GM13976 (cell line): Measurements from ENCODE around the gene ALLC.

ENCODE experiments used
- DNase-seq: peaks from one replicate; pipeline ENCODE4 v3.0.0; 2012; ENCODE audit warnings: low spot score
- CTCF ChIP-seq: IDR thresholded peaks from 2 replicates; pipeline ENCODE4 v1.5.1; 2012; ENCODE audit warnings: borderline replicate concordance, mild to moderate bottlenecking; ENCODE audit not compliant: insufficient read depth; ENCODE audit errors: extremely low read depth, missing control alignments, control extremely low read depth
- in situ Hi-C: fragments of 300-500 bp; cut with MboI; formaldehyde crosslinking; loops from one replicate; pipeline ENCODE4 v1.12.0; 2022; ENCODE audit warnings: low sequenced_read_pairs, mixed read lengths, inconsistent platforms; ENCODE audit not compliant: unreplicated experiment

The ALLC gene

DNA sequence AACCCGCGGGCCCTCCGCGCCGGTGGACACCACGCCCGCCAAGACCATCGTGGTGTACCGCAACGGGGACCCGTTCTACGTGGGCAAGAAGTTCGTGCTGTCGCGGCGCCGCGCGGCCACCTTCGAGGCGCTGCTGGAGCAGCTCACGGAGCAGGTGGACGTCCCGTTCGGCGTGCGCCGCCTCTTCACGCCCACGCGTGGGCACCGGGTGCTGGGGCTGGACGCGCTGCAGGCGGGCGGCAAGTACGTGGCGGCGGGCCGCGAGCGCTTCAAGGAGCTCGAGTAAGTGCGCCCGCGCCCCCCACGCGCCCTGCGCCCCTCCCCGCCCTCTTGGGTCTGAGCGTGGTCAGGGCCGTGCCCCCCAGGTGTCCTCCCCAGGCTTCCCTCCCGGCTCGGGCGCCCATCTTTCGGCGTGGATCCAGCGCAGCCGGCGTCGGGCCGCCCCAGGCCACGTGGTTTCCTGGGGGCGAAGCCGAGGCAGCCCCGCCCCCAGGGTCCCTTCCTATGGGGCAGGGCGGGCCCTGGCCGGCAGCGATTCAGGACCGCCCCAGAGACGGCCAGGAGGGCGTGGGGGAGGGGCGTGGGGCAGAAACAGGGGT is 45.9 kb downstream of the ALLC start:
- no peak for TF ChIP-seq CTCF
- no peak for DNase-seq
- in situ Hi-C loops = no loop called here

DNA sequence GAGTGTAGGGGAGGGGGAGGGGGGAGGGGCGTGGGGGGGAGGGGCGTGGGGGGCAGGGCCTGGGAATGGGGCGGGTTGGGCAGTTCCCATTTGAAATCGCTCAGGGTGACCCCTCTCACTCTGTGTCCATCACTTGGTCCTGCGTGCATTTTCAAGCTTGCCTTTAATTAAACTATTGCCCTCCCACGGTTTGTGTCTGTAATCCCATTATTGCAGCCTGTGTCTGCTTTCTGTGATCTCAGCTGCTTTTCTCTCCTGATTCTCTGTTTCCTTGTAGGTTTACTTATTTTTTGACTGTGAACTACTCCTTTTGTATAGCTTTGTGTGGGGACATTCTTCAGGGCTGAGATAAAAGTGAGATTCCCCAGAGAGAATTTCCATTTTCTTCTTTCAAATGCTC is 46.7 kb downstream of the ALLC start:
- no peak for DNase-seq
- TF ChIP-seq CTCF = no peak
- in situ Hi-C loops = no loop called here

GRCh38 chr2:3705782-3706181 is 47.8 kb downstream of the ALLC start:
- TF ChIP-seq CTCF = no peak
- in situ Hi-C loops = no loop called here
- DNase-seq = no peak

DNA sequence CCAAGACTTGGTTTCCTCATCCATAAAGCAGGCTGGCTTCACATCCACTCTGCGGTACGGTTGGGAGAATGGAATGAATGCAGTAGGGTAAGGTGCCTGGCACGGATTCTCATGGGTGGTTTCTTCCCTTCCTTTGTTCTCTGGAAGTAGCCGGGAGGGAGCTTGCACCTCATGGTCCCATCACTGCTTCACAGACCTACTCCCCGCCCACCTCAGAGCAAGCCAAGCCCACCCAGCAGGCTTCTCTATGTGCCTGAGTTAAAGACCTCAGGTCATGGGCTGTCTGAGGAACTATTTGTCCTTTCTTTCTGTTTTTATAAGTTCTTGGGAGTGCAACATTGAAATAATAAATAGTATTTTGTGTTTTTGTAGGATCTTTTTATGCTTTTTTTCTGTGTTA is 48.9 kb downstream of the ALLC start:
- DNase-seq = no peak
- TF ChIP-seq CTCF = no peak
- in situ Hi-C loops = no loop called here

DNA sequence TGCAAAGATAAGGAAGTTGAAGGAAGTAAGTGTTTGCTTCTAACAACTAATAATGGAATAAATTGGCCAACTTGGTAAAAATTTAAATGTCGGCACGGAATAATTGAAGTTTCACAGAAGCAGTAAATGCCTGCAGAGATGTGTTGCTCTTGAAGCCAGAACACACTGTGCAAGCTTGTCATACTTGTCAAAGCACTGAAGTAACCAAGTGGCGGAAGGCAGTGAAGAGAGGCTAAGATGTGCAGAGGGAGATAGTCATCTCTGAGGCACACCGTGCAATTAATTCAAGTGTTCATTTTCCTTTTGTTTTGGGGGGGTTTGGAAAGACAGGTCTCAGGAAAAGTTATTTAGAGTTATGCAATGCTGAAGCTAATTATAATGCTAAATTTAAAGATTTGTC is 50.6 kb downstream of the ALLC start:
- no peak for TF ChIP-seq CTCF
- in situ Hi-C loops = no loop called here
- DNase-seq = no peak

DNA sequence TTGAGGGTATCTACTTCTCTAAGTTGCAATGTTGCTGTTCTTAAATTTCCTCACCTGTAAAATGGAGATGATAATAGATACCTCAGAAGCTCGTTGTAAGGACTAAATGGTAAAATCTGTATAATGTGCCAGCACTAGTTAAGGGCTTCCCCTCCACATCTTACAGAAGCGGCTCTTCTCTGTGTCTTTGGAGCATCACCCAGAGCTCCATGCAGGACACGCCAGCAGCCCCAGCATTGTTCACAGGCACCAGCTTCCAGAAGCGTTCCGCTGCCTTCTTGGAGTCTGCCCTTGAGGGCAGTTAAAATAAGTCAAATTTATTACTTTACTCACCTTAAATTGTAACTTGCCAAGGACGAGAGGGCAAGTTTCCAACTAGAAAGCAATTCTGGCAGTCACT is 51.2 kb downstream of the ALLC start:
- TF ChIP-seq CTCF = no peak
- DNase-seq = no peak
- in situ Hi-C loops = no loop called here

DNA sequence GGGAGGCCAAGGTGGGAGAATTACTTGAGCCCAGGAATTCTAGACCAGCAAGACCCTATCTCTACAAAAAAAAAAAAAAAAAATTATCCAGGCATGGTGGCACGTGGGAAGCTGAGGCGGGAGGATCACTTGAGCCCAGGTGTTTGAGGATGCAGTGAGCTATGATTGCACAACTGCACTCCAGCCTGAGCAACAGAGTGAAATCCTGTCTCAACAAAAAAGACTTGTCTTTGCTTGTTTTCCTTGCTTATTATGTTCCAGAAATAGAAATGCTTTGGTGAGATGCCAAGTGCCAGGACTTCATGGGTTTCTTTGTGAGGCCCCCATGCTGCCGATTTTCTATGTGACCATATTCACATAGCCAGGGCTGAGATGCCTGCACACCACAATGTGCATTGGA is 54.4 kb downstream of the ALLC start:
- DNase-seq = no peak
- no peak for TF ChIP-seq CTCF
- in situ Hi-C loops = no loop called here
